NCI-H2029 treated with DMSO at 0.1 percent for 48 hours (cell line): ENCODE results near the gene LELP1.
"Not testable (repeated sequence)": the region's sequence is repeated elsewhere in the genome, so short reads cannot be mapped to it uniquely, and the experiment has no call there.

ENCODE experiments used
- DNase-seq: peaks from one replicate; lab custom pipeline; 2025; lab: John Stamatoyannopoulos, UW

Gene LELP1

GRCh38 chr1:153203130-153203529, at the start of gene LELP1:
Gene LELP1, plus strand, starts transcription at chr1:153203430. Its CDS starts 1,278 bp downstream, at chr1:153204708.
- DNase-seq: no peak

- no peak for DNase-seq
Observed at GRCh38 chr1:153155541-153155940, 47.7 kb upstream of the LELP1 start.

GRCh38 chr1:153168686-153169085, 34.5 kb upstream of the LELP1 start:
- DNase-seq: no peak

- no peak for DNase-seq
Observed at GRCh38 chr1:153174624-153175023, 28.6 kb upstream of the LELP1 start.

- DNase-seq: no peak
Observed at GRCh38 chr1:153178922-153179321, 24.3 kb upstream of the LELP1 start.

GRCh38 chr1:153180556-153180955, 22.7 kb upstream of the LELP1 start:
- no peak for DNase-seq

- DNase-seq: not testable (repeated sequence)
Observed at GRCh38 chr1:153188301-153188700, 14.9 kb upstream of the LELP1 start.

GRCh38 chr1:153190373-153190772, 12.9 kb upstream of the LELP1 start:
- no peak for DNase-seq

GRCh38 chr1:153192697-153193096, 10.5 kb upstream of the LELP1 start:
- no peak for DNase-seq

GRCh38 chr1:153194331-153195050, 8.7 kb upstream of the LELP1 start:
- DNase-seq: no peak

GRCh38 chr1:153195216-153195615, 8.0 kb upstream of the LELP1 start:
- no peak for DNase-seq

GRCh38 chr1:153202006-153202405, 1.2 kb upstream of the LELP1 start:
- DNase-seq: no peak

GRCh38 chr1:153206631-153207030, 3.4 kb downstream of the LELP1 start:
- DNase-seq: no peak

GRCh38 chr1:153210206-153210605, 7.0 kb downstream of the LELP1 start:
- DNase-seq: no peak

GRCh38 chr1:153212201-153212600, 9.0 kb downstream of the LELP1 start:
- DNase-seq: no peak

GRCh38 chr1:153213519-153213918, 10.3 kb downstream of the LELP1 start:
- DNase-seq: no peak

- no peak for DNase-seq
Observed at GRCh38 chr1:153217212-153217611, 14.0 kb downstream of the LELP1 start, which contains the start of gene PRR9. Gene PRR9, plus strand, starts transcription at chr1:153217584. Its CDS starts 561 bp downstream, at chr1:153218145.

- DNase-seq: no peak
Observed at GRCh38 chr1:153217744-153218416, 14.7 kb downstream of the LELP1 start.

GRCh38 chr1:153220606-153221303, 17.5 kb downstream of the LELP1 start:
- DNase-seq: no peak

GRCh38 chr1:153223040-153223891, 20.0 kb downstream of the LELP1 start:
- peak; percentile 9 for DNase-seq

GRCh38 chr1:153227810-153228209, 24.6 kb downstream of the LELP1 start:
- no peak for DNase-seq

GRCh38 chr1:153228491-153228890, 25.3 kb downstream of the LELP1 start:
- DNase-seq: no peak
